Measurements from ENCODE around the gene C17orf113.
"Not testable (repeated sequence)": the region's sequence is repeated elsewhere in the genome, so short reads cannot be mapped to it uniquely, and the experiment has no call there.

The C17orf113 gene

DNA sequence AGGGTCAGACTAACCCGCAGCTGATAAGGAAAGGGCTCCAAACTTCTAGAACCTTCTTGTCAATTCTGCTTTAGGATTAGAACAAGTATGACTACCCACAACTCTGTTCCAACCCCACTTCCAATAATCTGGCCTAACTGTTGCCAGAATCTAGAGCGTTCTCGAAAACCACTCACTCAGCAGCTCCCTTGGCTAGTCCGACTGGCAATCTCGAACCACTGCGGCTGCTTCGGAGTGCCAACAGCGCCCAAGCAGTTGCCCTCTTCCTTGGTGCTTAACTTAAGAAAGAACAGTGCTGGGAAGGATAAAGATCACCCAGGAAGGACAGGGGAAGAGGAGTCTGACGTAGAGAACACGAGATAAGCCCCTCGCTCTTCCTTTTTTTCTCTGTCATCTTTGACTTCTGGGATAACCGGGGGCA, 34.0 kb downstream of the C17orf113 start:
- DNase-seq, result no peak

GRCh38 chr17:42013740-42014139, 36.7 kb downstream of the C17orf113 start:
- not testable (repeated sequence) for DNase-seq

DNA sequence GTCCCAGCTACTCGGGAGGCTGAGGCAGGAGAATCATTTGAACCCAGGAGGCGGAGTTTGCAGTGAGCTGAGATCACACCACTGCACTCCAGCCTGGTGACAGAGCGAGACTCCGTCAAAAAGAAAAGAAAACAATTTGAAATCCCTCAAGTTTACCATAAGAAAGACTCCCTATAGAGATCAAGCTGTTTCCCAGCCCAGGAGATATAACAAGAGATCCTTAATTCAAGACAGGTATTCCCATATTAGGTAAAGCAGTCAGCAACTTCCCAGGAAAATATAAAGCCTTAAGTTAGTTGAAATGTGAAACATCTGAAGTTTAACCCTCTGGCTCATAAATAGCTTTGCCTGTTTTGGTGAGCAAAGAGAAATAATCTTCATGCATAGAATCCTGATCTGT, 38.0 kb downstream of the C17orf113 start:
- not testable (repeated sequence) for DNase-seq

DNA sequence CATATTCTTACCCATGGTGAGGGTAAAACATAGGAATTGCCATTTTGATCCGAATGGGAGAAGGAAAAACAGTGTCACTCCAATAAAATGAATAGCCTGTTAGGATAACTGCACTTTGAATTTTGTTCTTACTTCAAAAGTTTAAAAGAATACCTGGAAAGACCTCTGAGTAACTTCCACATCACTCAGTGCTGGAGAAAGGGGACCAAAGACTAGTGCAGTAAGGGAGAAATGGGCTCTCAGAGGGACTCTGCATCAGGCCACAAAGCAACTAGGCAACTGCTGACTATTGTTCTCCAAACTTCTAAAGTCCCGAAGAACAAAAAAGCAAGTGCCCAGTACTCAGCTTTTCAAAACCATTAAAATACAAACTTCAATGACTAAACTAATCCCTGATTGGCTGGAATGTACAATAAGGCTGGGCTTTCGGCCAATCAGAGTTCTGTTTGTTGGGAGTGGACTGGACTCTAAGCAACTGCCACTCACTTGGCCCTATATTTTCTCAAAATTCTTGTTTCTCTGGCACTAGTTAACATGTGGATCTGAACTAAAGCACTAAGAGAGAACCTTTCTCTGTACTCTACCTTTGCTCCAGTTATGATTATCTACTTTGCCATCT, 39.4 kb downstream of the C17orf113 start:
- DNase-seq, result no peak

GRCh38 chr17:42010266-42010680, 40.1 kb downstream of the C17orf113 start:
- not testable (repeated sequence) for DNase-seq

DNA sequence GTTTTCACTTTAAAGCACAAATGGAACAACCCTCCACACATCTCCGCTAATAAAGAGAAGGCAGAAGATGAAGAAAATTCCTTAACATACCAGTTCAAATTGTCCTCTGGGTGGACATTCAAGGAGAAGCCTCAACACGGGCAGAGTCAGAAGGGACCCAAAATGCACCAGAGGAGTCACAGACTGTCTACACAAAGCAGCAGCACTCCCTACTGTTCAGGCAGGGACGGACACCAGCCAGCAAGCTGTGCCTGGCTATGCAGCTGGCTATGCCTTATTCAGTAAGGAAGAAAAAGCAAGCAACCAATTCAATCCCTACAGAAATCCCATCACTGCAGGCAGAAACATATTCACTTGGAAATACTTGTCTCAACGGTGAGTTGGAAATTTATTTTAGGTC, 41.2 kb downstream of the C17orf113 start:
- DNase-seq, result no peak

GRCh38 chr17:42005166-42005565, 45.2 kb downstream of the C17orf113 start:
- DNase-seq, result no peak

- no peak for DNase-seq
Measured at GRCh38 chr17:42002792-42003301, 47.6 kb downstream of the C17orf113 start.

- DNase-seq, result no peak
Measured at GRCh38 chr17:42002175-42002791, 48.1 kb downstream of the C17orf113 start.

GRCh38 chr17:42001729-42002128, 48.7 kb downstream of the C17orf113 start:
- DNase-seq, result no peak

GRCh38 chr17:42000413-42001133, 49.8 kb downstream of the C17orf113 start:
- DNase-seq, result no peak

DNA sequence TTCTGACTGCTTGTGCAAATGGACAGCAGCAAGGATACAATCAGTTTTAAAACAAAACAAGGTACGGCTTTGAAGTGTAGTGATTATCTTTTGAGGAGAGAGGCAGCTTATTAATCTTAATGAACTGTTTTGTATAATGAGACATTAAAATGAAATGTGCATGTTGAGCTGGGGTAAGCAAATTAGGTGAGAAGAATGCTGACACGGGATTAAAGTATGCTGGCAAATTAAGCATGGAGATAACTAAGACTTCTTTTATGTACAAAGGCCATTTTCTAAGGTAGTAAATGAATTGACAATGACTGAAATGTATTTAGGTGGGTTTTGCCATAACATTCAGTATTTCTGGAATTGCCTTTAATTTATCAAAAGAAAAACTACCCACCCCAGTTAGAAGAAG, 51.9 kb downstream of the C17orf113 start:
- no peak for DNase-seq

- DNase-seq, result no peak
Measured at GRCh38 chr17:41996855-41997164, 53.6 kb downstream of the C17orf113 start.

DNA sequence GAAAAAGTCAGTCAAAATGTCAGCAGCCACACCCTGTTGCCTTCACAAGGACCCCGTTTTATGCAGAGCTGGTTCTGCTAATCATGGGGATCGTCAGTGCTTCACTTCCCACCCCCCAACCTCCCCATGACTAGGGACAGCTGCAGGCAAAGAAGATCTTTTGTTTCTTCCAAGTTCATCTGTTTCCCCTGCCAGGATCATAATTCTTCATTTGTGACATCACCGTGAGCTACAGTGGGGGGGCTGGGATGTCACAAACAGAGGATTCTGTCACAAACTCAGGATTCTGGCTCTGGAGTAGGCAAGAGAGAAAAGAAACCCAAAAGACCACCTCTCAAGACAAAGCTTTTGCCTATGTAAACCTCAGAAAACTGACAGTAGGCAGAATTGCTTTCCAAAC, 57.8 kb downstream of the C17orf113 start:
- no peak for DNase-seq

- no peak for DNase-seq
Measured at GRCh38 chr17:41989702-41990419, 60.5 kb downstream of the C17orf113 start.

DNA sequence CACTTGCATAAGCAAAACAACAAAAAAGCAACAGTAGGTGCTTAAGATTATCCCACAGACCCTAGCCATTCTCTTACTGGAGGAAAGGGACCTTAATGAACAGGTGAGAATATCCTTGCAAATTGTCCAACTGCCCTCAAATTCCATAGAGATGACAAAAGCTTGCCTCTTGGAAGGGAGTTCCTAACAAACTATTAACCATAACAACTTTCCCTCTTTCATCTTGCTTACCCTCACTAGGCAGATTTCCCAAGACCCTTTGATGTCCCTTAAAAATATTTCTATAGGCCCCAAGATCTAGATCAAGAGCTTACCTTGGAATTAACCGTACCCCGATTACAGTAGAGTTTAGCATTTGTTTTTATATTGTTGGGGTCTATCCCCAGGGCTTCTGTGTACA, 62.0 kb downstream of the C17orf113 start:
- no peak for DNase-seq

Measured in central memory CD4-positive, alpha-beta T cell (primary cell).